Suprapubic skin (tissue), 2 donors: ENCODE data around the gene TCF3.

Source experiments
- EP300 ChIP-seq: sonication (generic); formaldehyde crosslinking; IDR thresholded peaks from one replicate; pipeline ENCODE4 v1.6.1; 2017; ENCODE audit warnings: antibody characterized with exemption
- POLR2A ChIP-seq, 2 donors: fragments of 450-650 bp; IDR thresholded peaks; one replicate each; pipeline ENCODE4 v1.6.1; 2017; ENCODE audit warnings: antibody characterized with exemption in 2 of 2, mild to moderate bottlenecking in 2 of 2, moderate library complexity in 2 of 2

DNA sequence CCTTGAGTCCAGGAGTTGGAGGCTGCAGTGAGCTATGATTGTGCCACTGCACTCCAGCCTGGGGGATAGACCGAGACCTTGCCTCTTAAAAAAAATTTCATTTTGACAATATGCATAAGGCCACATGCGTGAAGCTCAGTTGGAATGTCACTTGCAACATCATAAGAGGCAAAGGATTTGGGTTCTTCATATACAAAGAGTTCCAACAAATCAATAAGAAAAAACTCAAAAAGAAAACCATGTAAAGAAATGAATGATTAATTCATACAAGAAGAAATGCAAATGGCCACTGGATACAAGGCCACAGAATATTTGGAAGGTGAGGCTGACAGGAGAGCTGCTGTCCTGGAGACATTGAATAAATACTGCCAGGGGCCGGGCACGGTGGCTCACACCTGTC is 9.6 kb upstream of the TCF3 start:
- no peak for TF ChIP-seq EP300
- TF ChIP-seq POLR2A (IDR thresholded peaks at IDR 0.05), result no peak
